WTC11 (cell line): ENCODE results near the gene IGSF6. TPM values are rescaled to one million over a fixed set of nuclear protein-coding genes. Genes with fewer than 3 reads are reported as not detected.

Experiments used
- ATAC-seq: fragments of 200-7000 bp; cut with Tn5 transposase; 2 replicates; pipeline ENCODE4 v1.10.0; 2021; ENCODE audit warnings: mild to moderate bottlenecking, moderate library complexity
- CTCF ChIA-PET: fragments of 300-600 bp; sonication (Branson Sonifier 250); formaldehyde crosslinking; loops from one replicate; lab custom pipeline; 2021; ENCODE audit warnings: antibody characterized with exemption; lab: Charles Lee
- POLR2A ChIA-PET: fragments of 350-600 bp; sonication (Branson Sonifier 250); formaldehyde crosslinking; loops from one replicate; lab custom pipeline; 2021; ENCODE audit warnings: antibody characterized with exemption; lab: Charles Lee
- DNase-seq: peaks from one replicate; pipeline ENCODE4 v3.0.0; 2021; ENCODE audit warnings: low spot score
- H3K27ac Mint-ChIP-seq: 2 replicates; pipeline ENCODE4 v1.8.0; 2021; ENCODE audit warnings: mixed read lengths
- H3K27me3 Mint-ChIP-seq: 2 replicates; pipeline ENCODE4 v1.8.0; 2021; ENCODE audit warnings: low read depth, mild to moderate bottlenecking, moderate library complexity, mixed read lengths
- H3K36me3 Mint-ChIP-seq: 2 replicates; pipeline ENCODE4 v1.8.0; 2021; ENCODE audit warnings: mixed read lengths
- H3K4me1 Mint-ChIP-seq: 2 replicates; pipeline ENCODE4 v1.8.0; 2022; ENCODE audit warnings: mixed read lengths
- H3K4me3 Mint-ChIP-seq: 2 replicates; pipeline ENCODE4 v1.8.0; 2021; ENCODE audit warnings: mild to moderate bottlenecking, moderate library complexity, mixed read lengths
- H3K9me3 Mint-ChIP-seq: 2 replicates; pipeline ENCODE4 v1.8.0; 2021; ENCODE audit warnings: mixed read lengths
- ATF6 ChIP-seq: sonication (generic); formaldehyde crosslinking; IDR thresholded peaks from 2 replicates; pipeline ENCODE4 v1.8.1; 2023; ENCODE audit warnings: mild to moderate bottlenecking, missing genetic modification reagents
- ESRRA ChIP-seq: sonication (generic); formaldehyde crosslinking; IDR thresholded peaks from 2 replicates; pipeline ENCODE4 v1.8.1; 2022; ENCODE audit warnings: mild to moderate bottlenecking, missing genetic modification reagents, borderline replicate concordance
- ETV6 ChIP-seq: sonication (generic); formaldehyde crosslinking; IDR thresholded peaks from 2 replicates; pipeline ENCODE4 v1.8.1; 2022; ENCODE audit warnings: mild to moderate bottlenecking, missing genetic modification reagents
- FOXP1 ChIP-seq: sonication (generic); formaldehyde crosslinking; IDR thresholded peaks from 2 replicates; pipeline ENCODE4 v1.8.0; 2022; ENCODE audit warnings: missing genetic modification reagents, mild to moderate bottlenecking, moderate library complexity, borderline replicate concordance
- GRHL2 ChIP-seq: fragments of 250-450 bp; sonication (Bioruptor Pico); IDR thresholded peaks from 2 replicates; pipeline ENCODE4 v1.8.0; 2022; ENCODE audit warnings: mild to moderate bottlenecking, moderate library complexity; ENCODE audit not compliant: insufficient replicate concordance, severe bottlenecking
- GTF2I ChIP-seq: fragments of 250-450 bp; sonication (Bioruptor Pico); conservative IDR thresholded peaks from 2 replicates; pipeline ENCODE4 v1.4.0; 2021; ENCODE audit warnings: mild to moderate bottlenecking
- MXD4 ChIP-seq: fragments of 250-450 bp; sonication (Bioruptor Pico); IDR thresholded peaks from 2 replicates; pipeline ENCODE4 v1.8.0; 2021; ENCODE audit warnings: mild to moderate bottlenecking, moderate library complexity, borderline replicate concordance
- NFE2L1 ChIP-seq: sonication (generic); formaldehyde crosslinking; IDR thresholded peaks from 2 replicates; pipeline ENCODE4 v1.8.1; 2023; ENCODE audit warnings: missing genetic modification reagents
- RELA ChIP-seq: sonication (generic); formaldehyde crosslinking; IDR thresholded peaks from 2 replicates; pipeline ENCODE4 v1.8.1; 2022; ENCODE audit warnings: missing genetic modification reagents, mild to moderate bottlenecking, borderline replicate concordance
- SMAD4 ChIP-seq: sonication (generic); formaldehyde crosslinking; IDR thresholded peaks from 2 replicates; pipeline ENCODE4 v1.8.0; 2022; ENCODE audit warnings: mild to moderate bottlenecking, missing genetic modification reagents
- TEAD4 ChIP-seq: sonication (generic); formaldehyde crosslinking; IDR thresholded peaks from 2 replicates; pipeline ENCODE4 v1.8.0; 2022; ENCODE audit warnings: mild to moderate bottlenecking, missing genetic modification reagents
- ZBTB21 ChIP-seq: sonication (generic); formaldehyde crosslinking; IDR thresholded peaks from 2 replicates; pipeline ENCODE4 v1.8.1; 2023; ENCODE audit warnings: mild to moderate bottlenecking, missing genetic modification reagents, borderline replicate concordance
- ZMAT4 ChIP-seq: fragments of 250-450 bp; sonication (Bioruptor Pico); IDR thresholded peaks from 2 replicates; pipeline ENCODE4 v1.9.0; 2021; ENCODE audit warnings: mild to moderate bottlenecking
- ZNF423 ChIP-seq: fragments of 250-450 bp; sonication (Bioruptor Pico); IDR thresholded peaks from 2 replicates; pipeline ENCODE4 v2.1.2; 2022; ENCODE audit warnings: mild to moderate bottlenecking, moderate library complexity
- ZNF671 ChIP-seq: fragments of 250-450 bp; sonication (Bioruptor Pico); IDR thresholded peaks from 2 replicates; pipeline ENCODE4 v1.8.0; 2021; ENCODE audit warnings: mild to moderate bottlenecking
- ZSCAN18 ChIP-seq: fragments of 250-450 bp; sonication (Bioruptor Pico); IDR thresholded peaks from 2 replicates; pipeline ENCODE4 v2.1.2; 2022; ENCODE audit warnings: mild to moderate bottlenecking, moderate library complexity
- total RNA-seq: library from RNA; stranded (reverse); gene quantifications from 3 replicates; pipeline ENCODE4 v1.2.3, GENCODE V29; 2021
- TF ChIP-seq, protein P1 (sequence below): sonication (generic); formaldehyde crosslinking; IDR thresholded peaks from 2 replicates; pipeline ENCODE4 v1.8.1; 2023; ENCODE audit warnings: mild to moderate bottlenecking, missing genetic modification reagents, moderate library complexity
- TF ChIP-seq, protein P2 (sequence below): sonication (generic); formaldehyde crosslinking; IDR thresholded peaks from 2 replicates; pipeline ENCODE4 v1.8.0; 2023; ENCODE audit warnings: missing genetic modification reagents, mild to moderate bottlenecking, borderline replicate concordance
- TF ChIP-seq, protein P3 (sequence below): sonication (generic); formaldehyde crosslinking; IDR thresholded peaks from 2 replicates; pipeline ENCODE4 v1.8.1; 2022; ENCODE audit warnings: mild to moderate bottlenecking, missing genetic modification reagents, moderate library complexity, borderline replicate concordance
- TF ChIP-seq, protein P4 (sequence below): sonication (generic); formaldehyde crosslinking; IDR thresholded peaks from 2 replicates; pipeline ENCODE4 v1.8.1; 2022; ENCODE audit warnings: low read depth, missing genetic modification reagents, borderline replicate concordance

IGSF6 gene
- total RNA-seq, 1 experiment from 2014 or later: not detected

DNA sequence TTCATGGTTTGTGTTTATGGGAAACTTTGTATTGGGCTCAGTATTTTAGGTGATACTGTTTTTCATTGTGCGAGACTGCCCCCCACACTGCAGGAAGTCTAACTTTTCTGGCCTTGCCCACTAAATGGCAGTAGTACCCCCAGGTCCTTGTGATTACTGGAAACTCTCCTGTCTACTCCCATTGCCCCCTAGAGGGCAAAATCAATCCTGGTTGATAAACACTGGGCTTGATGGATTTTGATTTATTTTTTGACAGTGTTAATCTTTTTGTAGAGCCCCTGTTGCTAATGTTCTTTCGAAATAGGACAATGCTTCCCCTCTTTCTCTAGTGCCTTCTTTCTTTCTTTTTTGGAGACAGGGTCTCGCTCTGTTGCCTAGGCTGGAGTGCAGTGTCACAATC is 37.5 kb downstream of the IGSF6 start:
- no peak for DNase-seq
- CTCF ChIA-PET: no interaction called here
- no peaks in the 10 kb centered on the region for H3K9me3 Mint-ChIP-seq
- no peaks in the 10 kb centered on the region for H3K27me3 Mint-ChIP-seq
- H3K4me3 Mint-ChIP-seq: no peak overlapping the region
- peaks cover 30% of the 10 kb centered on the region for H3K4me1 Mint-ChIP-seq
- no peak overlapping the region for H3K27ac Mint-ChIP-seq
- no peak for TF ChIP-seq ZSCAN18 (CRISPR knock-in tag)
- no peak for TF ChIP-seq GRHL2
- no peak for TF ChIP-seq ZNF671 (CRISPR knock-in tag)
- TF ChIP-seq ZNF423 (CRISPR knock-in tag): no peak
- TF ChIP-seq ETV6 (CRISPR knock-in tag): no peak
- TF ChIP-seq, protein P1, sequence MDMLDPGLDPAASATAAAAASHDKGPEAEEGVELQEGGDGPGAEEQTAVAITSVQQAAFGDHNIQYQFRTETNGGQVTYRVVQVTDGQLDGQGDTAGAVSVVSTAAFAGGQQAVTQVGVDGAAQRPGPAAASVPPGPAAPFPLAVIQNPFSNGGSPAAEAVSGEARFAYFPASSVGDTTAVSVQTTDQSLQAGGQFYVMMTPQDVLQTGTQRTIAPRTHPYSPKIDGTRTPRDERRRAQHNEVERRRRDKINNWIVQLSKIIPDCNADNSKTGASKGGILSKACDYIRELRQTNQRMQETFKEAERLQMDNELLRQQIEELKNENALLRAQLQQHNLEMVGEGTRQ: no peak
- TF ChIP-seq MXD4 (CRISPR knock-in tag): no peak
- TF ChIP-seq, protein P2, sequence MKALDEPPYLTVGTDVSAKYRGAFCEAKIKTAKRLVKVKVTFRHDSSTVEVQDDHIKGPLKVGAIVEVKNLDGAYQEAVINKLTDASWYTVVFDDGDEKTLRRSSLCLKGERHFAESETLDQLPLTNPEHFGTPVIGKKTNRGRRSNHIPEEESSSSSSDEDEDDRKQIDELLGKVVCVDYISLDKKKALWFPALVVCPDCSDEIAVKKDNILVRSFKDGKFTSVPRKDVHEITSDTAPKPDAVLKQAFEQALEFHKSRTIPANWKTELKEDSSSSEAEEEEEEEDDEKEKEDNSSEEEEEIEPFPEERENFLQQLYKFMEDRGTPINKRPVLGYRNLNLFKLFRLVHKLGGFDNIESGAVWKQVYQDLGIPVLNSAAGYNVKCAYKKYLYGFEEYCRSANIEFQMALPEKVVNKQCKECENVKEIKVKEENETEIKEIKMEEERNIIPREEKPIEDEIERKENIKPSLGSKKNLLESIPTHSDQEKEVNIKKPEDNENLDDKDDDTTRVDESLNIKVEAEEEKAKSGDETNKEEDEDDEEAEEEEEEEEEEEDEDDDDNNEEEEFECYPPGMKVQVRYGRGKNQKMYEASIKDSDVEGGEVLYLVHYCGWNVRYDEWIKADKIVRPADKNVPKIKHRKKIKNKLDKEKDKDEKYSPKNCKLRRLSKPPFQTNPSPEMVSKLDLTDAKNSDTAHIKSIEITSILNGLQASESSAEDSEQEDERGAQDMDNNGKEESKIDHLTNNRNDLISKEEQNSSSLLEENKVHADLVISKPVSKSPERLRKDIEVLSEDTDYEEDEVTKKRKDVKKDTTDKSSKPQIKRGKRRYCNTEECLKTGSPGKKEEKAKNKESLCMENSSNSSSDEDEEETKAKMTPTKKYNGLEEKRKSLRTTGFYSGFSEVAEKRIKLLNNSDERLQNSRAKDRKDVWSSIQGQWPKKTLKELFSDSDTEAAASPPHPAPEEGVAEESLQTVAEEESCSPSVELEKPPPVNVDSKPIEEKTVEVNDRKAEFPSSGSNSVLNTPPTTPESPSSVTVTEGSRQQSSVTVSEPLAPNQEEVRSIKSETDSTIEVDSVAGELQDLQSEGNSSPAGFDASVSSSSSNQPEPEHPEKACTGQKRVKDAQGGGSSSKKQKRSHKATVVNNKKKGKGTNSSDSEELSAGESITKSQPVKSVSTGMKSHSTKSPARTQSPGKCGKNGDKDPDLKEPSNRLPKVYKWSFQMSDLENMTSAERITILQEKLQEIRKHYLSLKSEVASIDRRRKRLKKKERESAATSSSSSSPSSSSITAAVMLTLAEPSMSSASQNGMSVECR: no peak
- no peak for TF ChIP-seq SMAD4 (CRISPR knock-in tag)
- TF ChIP-seq GTF2I (CRISPR knock-in tag): no peak
- no peak for TF ChIP-seq ESRRA (CRISPR knock-in tag)
- no peak for TF ChIP-seq TEAD4
- no peak for TF ChIP-seq FOXP1 (CRISPR knock-in tag)
- TF ChIP-seq ATF6 (CRISPR knock-in tag): no peak
- no peak for TF ChIP-seq ZMAT4 (CRISPR knock-in tag)
- TF ChIP-seq, all 79 proteins: peak for 0
- ATAC-seq: no peak
- H3K36me3 Mint-ChIP-seq: peaks cover 18% of the 10 kb centered on the region
- POLR2A ChIA-PET: no interaction called here

GRCh38 chr16:21613781-21614180 is 38.6 kb downstream of the IGSF6 start:
- DNase-seq: no peak
- CTCF ChIA-PET: no interaction called here
- Mint-ChIP-seq H3K27me3 (no peaks in the 10 kb centered on the region), H3K27ac (no peak overlapping the region), H3K36me3 (peaks cover 14% of the 10 kb centered on the region), H3K9me3 (no peaks in the 10 kb centered on the region), H3K4me3 (no peak overlapping the region), H3K4me1 (peaks cover 42% of the 10 kb centered on the region)
- no peak for ATAC-seq
- POLR2A ChIA-PET: no interaction called here
- TF ChIP-seq, protein P3, sequence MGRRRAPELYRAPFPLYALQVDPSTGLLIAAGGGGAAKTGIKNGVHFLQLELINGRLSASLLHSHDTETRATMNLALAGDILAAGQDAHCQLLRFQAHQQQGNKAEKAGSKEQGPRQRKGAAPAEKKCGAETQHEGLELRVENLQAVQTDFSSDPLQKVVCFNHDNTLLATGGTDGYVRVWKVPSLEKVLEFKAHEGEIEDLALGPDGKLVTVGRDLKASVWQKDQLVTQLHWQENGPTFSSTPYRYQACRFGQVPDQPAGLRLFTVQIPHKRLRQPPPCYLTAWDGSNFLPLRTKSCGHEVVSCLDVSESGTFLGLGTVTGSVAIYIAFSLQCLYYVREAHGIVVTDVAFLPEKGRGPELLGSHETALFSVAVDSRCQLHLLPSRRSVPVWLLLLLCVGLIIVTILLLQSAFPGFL: no peak
- no peak for TF ChIP-seq RELA (CRISPR knock-in tag)
- TF ChIP-seq TEAD4: no peak
- TF ChIP-seq, protein P4, sequence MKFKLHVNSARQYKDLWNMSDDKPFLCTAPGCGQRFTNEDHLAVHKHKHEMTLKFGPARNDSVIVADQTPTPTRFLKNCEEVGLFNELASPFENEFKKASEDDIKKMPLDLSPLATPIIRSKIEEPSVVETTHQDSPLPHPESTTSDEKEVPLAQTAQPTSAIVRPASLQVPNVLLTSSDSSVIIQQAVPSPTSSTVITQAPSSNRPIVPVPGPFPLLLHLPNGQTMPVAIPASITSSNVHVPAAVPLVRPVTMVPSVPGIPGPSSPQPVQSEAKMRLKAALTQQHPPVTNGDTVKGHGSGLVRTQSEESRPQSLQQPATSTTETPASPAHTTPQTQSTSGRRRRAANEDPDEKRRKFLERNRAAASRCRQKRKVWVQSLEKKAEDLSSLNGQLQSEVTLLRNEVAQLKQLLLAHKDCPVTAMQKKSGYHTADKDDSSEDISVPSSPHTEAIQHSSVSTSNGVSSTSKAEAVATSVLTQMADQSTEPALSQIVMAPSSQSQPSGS (CRISPR knock-in tag): no peak
- TF ChIP-seq ATF6 (CRISPR knock-in tag): no peak
- TF ChIP-seq NFE2L1 (CRISPR knock-in tag): no peak
- no peak for TF ChIP-seq ZBTB21 (CRISPR knock-in tag)
